Measurements from ENCODE around the gene MDH1B. TPM values are rescaled to one million over a fixed set of nuclear protein-coding genes. Genes with fewer than 3 reads are reported as not detected.
"Not testable (repeated sequence)": the region's sequence is repeated elsewhere in the genome, so short reads cannot be mapped to it uniquely, and the experiment has no call there.

Gene MDH1B
- total and polyA plus RNA-seq, 2 donors from 2014 or later: 7.1 to 8.1 TPM

DNA sequence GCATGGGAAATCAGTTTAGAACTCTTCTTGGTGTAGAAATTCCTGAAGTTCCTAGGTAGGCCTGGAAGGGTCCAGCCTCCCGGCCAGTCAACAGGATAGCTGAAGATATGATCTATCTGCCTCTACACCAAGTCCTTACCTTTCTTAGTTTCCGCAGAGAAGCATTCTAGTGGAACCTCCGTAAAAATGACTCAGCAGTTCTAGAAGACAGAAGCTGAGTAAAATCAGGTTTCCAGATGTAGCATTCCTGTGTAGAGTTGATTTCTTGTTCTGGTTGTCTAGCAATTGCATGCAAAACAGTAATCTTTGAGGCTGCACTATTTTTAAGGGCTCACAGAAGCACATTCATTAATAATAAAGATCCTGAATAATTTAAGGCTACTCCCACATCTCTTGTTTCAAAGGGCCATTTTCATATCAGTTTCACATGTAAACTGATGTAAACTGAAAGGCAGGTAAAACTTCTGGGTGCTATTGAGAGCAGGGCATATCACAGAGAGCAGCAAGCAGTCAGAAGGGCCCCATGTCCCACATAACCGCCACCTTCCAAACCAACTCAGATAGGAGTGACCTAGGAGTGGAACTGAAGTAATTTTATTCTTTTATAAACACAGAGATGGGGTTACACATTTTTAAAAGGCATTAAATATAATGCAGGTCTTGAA lies 43.7 kb downstream of the MDH1B start:
- Histone ChIP-seq H3K27ac (ENCODE audit: low read depth in 2 of 2, low read length in 2 of 2) (no peak overlapping the region), H3K9ac (ENCODE audit: low read length in 3 of 3) (no peak overlapping the region), H3K4me3 (ENCODE audit: low read length in 3 of 3) (no peak overlapping the region), H3K27me3 (ENCODE audit: control insufficient read depth, insufficient read depth, low read length) (no peaks in the 10 kb centered on the region), H3K9me3 (ENCODE audit: control insufficient read depth in 2 of 3, insufficient read depth in 1 of 3, low read length in 3 of 3) (no peaks in the 10 kb centered on the region), H3K36me3 (ENCODE audit: control insufficient read depth in 2 of 3, insufficient read depth in 3 of 3, low read length in 3 of 3) (no peaks in the 10 kb centered on the region), H3K4me1 (ENCODE audit: control insufficient read depth in 2 of 3, insufficient read depth in 2 of 3, low read depth in 1 of 3, low read length in 3 of 3) (no peaks in the 10 kb centered on the region)
- TF ChIP-seq, protein P1, sequence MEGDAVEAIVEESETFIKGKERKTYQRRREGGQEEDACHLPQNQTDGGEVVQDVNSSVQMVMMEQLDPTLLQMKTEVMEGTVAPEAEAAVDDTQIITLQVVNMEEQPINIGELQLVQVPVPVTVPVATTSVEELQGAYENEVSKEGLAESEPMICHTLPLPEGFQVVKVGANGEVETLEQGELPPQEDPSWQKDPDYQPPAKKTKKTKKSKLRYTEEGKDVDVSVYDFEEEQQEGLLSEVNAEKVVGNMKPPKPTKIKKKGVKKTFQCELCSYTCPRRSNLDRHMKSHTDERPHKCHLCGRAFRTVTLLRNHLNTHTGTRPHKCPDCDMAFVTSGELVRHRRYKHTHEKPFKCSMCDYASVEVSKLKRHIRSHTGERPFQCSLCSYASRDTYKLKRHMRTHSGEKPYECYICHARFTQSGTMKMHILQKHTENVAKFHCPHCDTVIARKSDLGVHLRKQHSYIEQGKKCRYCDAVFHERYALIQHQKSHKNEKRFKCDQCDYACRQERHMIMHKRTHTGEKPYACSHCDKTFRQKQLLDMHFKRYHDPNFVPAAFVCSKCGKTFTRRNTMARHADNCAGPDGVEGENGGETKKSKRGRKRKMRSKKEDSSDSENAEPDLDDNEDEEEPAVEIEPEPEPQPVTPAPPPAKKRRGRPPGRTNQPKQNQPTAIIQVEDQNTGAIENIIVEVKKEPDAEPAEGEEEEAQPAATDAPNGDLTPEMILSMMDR (IDR thresholded peaks at IDR 0.05; ENCODE audit: borderline replicate concordance, extremely low read depth, insufficient read depth): no peak
- no peak for FAIRE-seq
- intact Hi-C loops (cut with DNase I): no loop called here
- DNase-seq: no peak

DNA sequence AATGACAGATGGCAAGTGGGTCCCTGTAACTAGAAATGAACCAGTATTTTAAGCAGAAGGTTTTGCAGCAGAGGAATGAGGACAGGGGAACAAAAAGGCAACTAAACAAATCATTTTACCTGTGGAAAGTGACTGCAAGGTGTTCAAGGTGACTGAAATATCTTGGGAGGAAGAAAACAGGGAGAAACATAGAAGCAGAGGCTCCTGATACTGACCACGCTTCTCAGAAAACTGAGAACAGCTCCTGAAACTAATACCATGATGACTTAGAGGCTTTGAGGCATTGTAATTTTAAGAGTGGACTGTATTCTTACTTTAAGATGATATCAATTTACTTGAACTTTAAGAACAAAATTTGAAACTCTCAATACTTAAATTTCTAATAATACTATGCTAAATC lies 46.8 kb downstream of the MDH1B start, which contains the start of gene DYTN:
DYTN (minus strand) TSS at position 101 of the 400 bp plus-strand sequence. CDS start 117 bp downstream, outside the sequence.
- H3K27ac ChIP-seq (ENCODE audit: low read depth in 2 of 2, low read length in 2 of 2): no peak within 1 kb of the TSS
- H3K27me3 ChIP-seq (ENCODE audit: control insufficient read depth, insufficient read depth, low read length): no peaks in the 10 kb centered on the region
- no peak within 1 kb of the TSS for H3K4me3 ChIP-seq (ENCODE audit: low read length in 3 of 3)
- no peaks in the 10 kb centered on the region for H3K9me3 ChIP-seq (ENCODE audit: control insufficient read depth in 2 of 3, insufficient read depth in 1 of 3, low read length in 3 of 3)
- DNase-seq: no peak
- FAIRE-seq: no peak
- no peaks in the 10 kb centered on the region for H3K36me3 ChIP-seq (ENCODE audit: control insufficient read depth in 2 of 3, insufficient read depth in 3 of 3, low read length in 3 of 3)
- TF ChIP-seq, protein P1 (IDR thresholded peaks at IDR 0.05; ENCODE audit: borderline replicate concordance, extremely low read depth, insufficient read depth): no peak
- intact Hi-C loops (cut with DNase I): no loop called here
- H3K4me1 ChIP-seq (ENCODE audit: control insufficient read depth in 2 of 3, insufficient read depth in 2 of 3, low read depth in 1 of 3, low read length in 3 of 3): no peaks in the 10 kb centered on the region
- no peak within 1 kb of the TSS for H3K9ac ChIP-seq (ENCODE audit: low read length in 3 of 3)

DNA sequence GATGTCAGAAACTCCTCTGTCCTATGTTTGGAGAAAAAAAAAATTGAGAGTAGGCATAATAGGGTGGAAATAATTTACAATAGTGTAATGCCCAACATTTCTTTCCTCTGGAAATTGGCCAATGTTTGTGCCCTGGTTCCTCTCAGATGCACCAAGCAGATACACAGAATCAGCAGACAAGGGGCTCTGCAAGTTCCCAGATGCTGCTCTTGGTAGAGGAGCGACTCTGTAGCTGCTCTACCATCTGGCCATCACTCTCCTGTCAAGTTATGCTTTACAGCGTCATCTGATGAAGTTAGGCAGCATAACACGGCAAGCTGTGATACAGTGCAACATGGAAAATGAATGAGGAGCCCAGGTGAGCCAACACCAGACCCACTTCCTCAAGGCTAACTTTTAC lies 48.5 kb downstream of the MDH1B start:
- TF ChIP-seq, protein P1 (IDR thresholded peaks at IDR 0.05; ENCODE audit: borderline replicate concordance, extremely low read depth, insufficient read depth): no peak
- no peak for FAIRE-seq
- DNase-seq: no peak

DNA sequence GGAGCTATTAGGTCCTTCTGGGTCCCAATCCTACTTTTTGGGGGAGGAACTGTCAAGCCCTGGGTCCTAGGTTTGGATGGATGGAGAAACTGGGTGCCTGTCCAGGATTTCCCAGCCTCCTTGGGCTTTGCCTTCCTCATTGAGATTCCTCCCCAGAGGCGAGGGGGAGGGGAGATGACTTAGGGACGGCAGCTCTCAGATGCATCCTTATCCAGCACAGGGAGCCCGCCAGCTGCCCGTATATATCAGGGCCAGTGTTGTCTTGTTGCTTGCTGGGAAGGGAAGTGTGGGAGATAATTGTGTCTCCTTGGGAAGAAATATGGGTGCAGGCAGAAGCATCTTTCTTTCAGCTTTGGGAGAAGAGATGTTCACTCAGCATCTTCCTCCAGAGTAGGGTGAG lies 49.9 kb downstream of the MDH1B start:
- DNase-seq; H3K9me3 ChIP-seq (ENCODE audit: control insufficient read depth in 2 of 3, insufficient read depth in 1 of 3, low read length in 3 of 3); FAIRE-seq; H3K4me1 ChIP-seq (ENCODE audit: control insufficient read depth in 2 of 3, insufficient read depth in 2 of 3, low read depth in 1 of 3, low read length in 3 of 3); H3K27ac ChIP-seq (ENCODE audit: low read depth in 2 of 2, low read length in 2 of 2); H3K27me3 ChIP-seq (ENCODE audit: control insufficient read depth, insufficient read depth, low read length); intact Hi-C loops (cut with DNase I); H3K4me3 ChIP-seq (ENCODE audit: low read length in 3 of 3); H3K9ac ChIP-seq (ENCODE audit: low read length in 3 of 3); H3K36me3 ChIP-seq (ENCODE audit: control insufficient read depth in 2 of 3, insufficient read depth in 3 of 3, low read length in 3 of 3): not testable (repeated sequence)

More for the DNA sequence above, 48.5 kb downstream of the MDH1B start:
- H3K9ac ChIP-seq (ENCODE audit: low read length in 3 of 3): no peak overlapping the region
- no peaks in the 10 kb centered on the region for H3K4me1 ChIP-seq (ENCODE audit: control insufficient read depth in 2 of 3, insufficient read depth in 2 of 3, low read depth in 1 of 3, low read length in 3 of 3)
- no peaks in the 10 kb centered on the region for H3K9me3 ChIP-seq (ENCODE audit: control insufficient read depth in 2 of 3, insufficient read depth in 1 of 3, low read length in 3 of 3)
- H3K4me3 ChIP-seq (ENCODE audit: low read length in 3 of 3): no peak overlapping the region
- H3K27ac ChIP-seq (ENCODE audit: low read depth in 2 of 2, low read length in 2 of 2): no peak overlapping the region
- no peaks in the 10 kb centered on the region for H3K27me3 ChIP-seq (ENCODE audit: control insufficient read depth, insufficient read depth, low read length)
- H3K36me3 ChIP-seq (ENCODE audit: control insufficient read depth in 2 of 3, insufficient read depth in 3 of 3, low read length in 3 of 3): no peaks in the 10 kb centered on the region
- intact Hi-C loops (cut with DNase I): no loop called here
